ENCODE data around the gene TMTC3. TPM values are rescaled to one million over a fixed set of nuclear protein-coding genes. Genes with fewer than 3 reads are reported as not detected.

Gene TMTC3
- total RNA-seq, 1 donor = 71.7 TPM

DNA sequence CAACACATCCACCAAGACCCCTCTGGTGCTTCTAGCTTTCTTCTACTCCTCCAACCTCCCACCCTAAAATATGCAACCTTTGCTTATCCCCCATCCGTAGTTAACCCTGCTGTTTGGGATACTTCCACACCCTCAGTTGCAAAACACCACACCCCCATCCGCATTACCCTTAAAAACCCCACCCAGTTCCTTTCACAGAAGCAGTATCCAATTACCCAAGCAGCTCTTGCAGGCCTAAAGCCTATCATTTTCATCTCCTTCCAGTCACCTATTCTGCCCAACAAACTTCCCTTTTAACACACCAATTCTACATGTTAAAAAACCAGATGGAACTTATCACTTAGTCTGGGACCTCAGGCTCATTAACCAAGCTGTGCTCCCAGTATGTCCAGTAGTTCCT lies 88.2 kb downstream of the TMTC3 start:
- TF ChIP-seq, protein P1, sequence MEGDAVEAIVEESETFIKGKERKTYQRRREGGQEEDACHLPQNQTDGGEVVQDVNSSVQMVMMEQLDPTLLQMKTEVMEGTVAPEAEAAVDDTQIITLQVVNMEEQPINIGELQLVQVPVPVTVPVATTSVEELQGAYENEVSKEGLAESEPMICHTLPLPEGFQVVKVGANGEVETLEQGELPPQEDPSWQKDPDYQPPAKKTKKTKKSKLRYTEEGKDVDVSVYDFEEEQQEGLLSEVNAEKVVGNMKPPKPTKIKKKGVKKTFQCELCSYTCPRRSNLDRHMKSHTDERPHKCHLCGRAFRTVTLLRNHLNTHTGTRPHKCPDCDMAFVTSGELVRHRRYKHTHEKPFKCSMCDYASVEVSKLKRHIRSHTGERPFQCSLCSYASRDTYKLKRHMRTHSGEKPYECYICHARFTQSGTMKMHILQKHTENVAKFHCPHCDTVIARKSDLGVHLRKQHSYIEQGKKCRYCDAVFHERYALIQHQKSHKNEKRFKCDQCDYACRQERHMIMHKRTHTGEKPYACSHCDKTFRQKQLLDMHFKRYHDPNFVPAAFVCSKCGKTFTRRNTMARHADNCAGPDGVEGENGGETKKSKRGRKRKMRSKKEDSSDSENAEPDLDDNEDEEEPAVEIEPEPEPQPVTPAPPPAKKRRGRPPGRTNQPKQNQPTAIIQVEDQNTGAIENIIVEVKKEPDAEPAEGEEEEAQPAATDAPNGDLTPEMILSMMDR (IDR thresholded peaks at IDR 0.05; ENCODE audit: insufficient read depth, low read depth, low read length) = no peak
- no peak for DNase-seq (ENCODE audit: low read depth)
- no peak overlapping the region for H3K4me3 ChIP-seq (ENCODE audit: low read depth, low read length)

DNA sequence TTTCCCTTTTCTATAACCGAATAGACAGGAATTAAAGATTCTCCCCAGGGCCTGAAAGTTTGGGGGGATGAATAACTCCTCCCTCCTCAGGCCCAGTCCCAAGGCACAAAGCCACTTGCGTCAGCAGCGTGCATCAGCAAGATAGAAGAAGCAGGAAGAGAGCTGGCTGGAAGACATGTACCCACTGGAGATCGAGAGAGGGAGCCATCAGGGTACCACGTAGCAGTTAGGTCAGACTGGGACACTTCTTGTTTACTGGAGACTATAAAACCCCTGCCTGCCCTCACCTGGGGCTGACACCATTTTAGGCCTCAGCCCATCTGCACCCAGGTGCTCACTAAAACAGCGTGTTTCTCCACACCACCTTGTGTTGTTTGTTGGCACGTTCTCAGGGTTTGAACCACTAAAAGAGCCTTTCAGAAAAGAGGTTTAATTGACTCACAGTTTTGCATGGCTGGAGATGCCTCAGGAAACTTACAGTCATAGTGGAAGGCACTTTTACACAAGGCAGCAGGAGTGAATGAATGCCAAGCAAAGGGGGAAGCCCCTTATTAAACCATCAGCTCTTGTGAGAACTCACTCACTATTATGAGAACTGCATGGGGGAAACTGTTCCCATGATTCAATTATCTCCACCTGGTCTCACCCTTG lies 93.2 kb downstream of the TMTC3 start:
- TF ChIP-seq, protein P1 (IDR thresholded peaks at IDR 0.05; ENCODE audit: insufficient read depth, low read depth, low read length) = no peak
- no peak overlapping the region for H3K4me3 ChIP-seq (ENCODE audit: low read depth, low read length)
- no peak for DNase-seq (ENCODE audit: low read depth)

DNA sequence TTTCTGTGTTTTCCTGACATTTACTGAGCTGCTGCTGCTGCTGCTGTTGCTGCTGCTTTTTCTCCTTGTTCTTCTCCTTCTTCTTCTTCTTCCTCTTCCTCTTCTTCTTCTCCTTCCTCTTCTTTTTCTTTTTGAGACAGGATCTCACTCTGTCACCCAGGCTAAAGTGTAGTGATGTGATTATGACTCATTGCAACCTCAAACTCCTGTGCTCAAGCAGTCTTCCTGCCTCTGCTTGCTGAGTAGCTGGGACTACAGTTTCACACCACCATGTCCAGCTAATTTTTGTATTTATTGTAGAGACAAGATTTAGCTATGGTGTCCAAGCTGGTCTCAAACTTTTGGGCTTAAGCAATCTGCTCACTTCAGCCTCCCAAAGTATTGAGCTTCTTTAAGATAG lies 95.8 kb downstream of the TMTC3 start:
- peak; percentile 37 for DNase-seq (ENCODE audit: low read depth)
- TF ChIP-seq, protein P1 (IDR thresholded peaks at IDR 0.05; ENCODE audit: insufficient read depth, low read depth, low read length) = no peak
- H3K4me3 ChIP-seq (ENCODE audit: low read depth, low read length) = no peak overlapping the region

DNA sequence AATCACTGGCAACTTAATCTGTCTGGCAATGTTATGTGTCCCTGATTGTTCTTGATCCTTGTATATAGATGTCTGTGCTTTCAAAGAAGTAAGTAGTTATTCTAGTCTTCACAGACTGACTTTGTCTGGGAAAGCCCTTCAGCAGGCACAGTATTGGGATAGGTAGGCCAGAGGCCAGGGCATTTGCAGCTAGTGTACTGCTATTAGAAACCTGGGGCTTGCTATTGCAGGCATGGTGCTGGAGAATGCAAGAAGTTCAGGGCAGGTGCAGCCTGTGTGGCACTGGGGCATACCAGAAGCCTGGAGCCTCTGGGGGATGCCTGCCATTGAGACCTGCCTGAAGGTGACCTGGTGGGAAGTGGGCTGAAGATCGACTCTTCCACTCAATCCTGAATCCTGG lies 96.3 kb downstream of the TMTC3 start:
- TF ChIP-seq, protein P1 (IDR thresholded peaks at IDR 0.05; ENCODE audit: insufficient read depth, low read depth, low read length) = no peak
- no peak overlapping the region for H3K4me3 ChIP-seq (ENCODE audit: low read depth, low read length)
- DNase-seq (ENCODE audit: low read depth) = no peak

DNA sequence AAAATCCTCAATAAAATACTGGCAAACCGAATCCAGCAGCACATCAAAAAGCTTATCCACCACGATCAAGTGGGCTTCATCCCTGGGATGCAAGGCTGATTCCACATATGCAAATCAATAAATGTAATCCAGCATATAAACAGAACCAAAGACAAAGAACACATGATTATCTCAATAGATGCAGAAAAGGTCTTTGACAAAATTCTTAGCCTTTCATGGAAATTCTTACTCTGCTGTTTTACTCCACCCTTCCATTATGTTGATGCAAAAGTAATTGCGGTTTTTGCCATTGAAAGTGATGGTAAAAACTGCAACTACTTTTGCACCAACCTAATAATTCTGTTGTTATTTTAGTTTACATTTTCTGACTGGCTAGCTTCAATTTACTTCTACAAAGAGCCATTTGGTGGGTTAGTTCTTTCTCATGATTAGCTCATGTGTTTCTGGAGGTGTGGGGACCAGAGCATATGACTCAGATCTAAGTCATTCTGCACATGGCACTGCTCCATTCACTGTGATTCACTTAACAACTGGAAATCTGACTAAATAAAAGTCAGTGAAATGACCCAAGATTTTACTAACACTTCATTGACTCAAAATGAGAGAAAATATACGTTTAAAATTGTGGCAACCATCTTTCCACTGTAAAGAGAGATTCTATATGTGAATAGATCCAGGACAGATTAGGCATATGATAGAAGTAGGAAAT lies 99.9 kb downstream of the TMTC3 start:
- TF ChIP-seq, protein P1 (IDR thresholded peaks at IDR 0.05; ENCODE audit: insufficient read depth, low read depth, low read length) = no peak
- peak; percentile 89 for DNase-seq (ENCODE audit: low read depth)

DNA sequence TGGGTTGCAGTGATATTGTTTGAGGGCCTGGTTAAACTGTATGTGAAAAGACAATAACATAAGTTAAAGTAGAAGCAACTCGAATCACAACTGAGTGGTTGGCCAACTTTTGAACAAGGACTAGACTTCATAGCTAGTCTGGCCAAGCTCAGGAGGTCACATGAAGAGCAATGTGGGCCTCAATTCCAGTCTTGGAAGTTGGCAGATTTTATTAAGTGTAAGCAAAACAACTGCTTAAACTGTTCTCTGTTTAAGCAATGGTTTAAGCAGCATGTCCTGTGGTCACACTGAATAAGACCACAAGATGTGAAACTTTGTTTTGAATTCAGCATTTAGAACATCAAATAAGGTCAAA lies 100.4 kb downstream of the TMTC3 start:
- TF ChIP-seq, protein P1 (IDR thresholded peaks at IDR 0.05; ENCODE audit: insufficient read depth, low read depth, low read length) = no peak
- H3K4me3 ChIP-seq (ENCODE audit: low read depth, low read length) = no peak overlapping the region
- DNase-seq (ENCODE audit: low read depth) = peak; percentile 71

More for the DNA sequence above, 99.9 kb downstream of the TMTC3 start:
- no peak overlapping the region for H3K4me3 ChIP-seq (ENCODE audit: low read depth, low read length)

All from fibroblast of villous mesenchyme (primary cell).